H1 (cell line): ENCODE measurements around the gene CAV3. TPM values are rescaled to one million over a fixed set of nuclear protein-coding genes. Genes with fewer than 3 reads are reported as not detected.
A peak's percentile ranks its signal among the peaks of the same experiment; 100 is the strongest.

Source experiments
- CTCF ChIA-PET: fragments of 300-600 bp; sonication (Branson Sonifier 250); formaldehyde crosslinking; loops from one replicate; lab custom pipeline; 2021; ENCODE audit not compliant: partially characterized antibody; lab: Charles Lee
- POLR2A ChIA-PET: fragments of 300-600 bp; sonication (Branson Sonifier 250); formaldehyde crosslinking; loops from one replicate; lab custom pipeline; 2021; ENCODE audit warnings: inconsistent platforms; ENCODE audit not compliant: partially characterized antibody; lab: Charles Lee
- DNase-seq, 2 experiments: peaks; one replicate each; pipeline versions ENCODE4 v3.0.0 to v3.0.0-alpha.2; 2010 to 2022; ENCODE audit warnings: low spot score in 2 of 2, low read depth in 1 of 2, mixed read lengths in 1 of 2
- FAIRE-seq: peaks from 2 replicates; lab custom pipeline; 2011; peaks lifted over from hg19 to GRCh38; lab: Jason Lieb, UNC
- H2AFZ ChIP-seq: 2 replicates; pipeline ENCODE4 v1.8.1; 2012; ENCODE audit warnings: low read length, inconsistent platforms
- H2AK5ac ChIP-seq: 2 replicates; pipeline ENCODE4 v1.6.1; 2013; ENCODE audit warnings: low read depth, low read length
- H2BK120ac ChIP-seq: replicated peaks from 2 replicates; pipeline ENCODE3; 2013; ENCODE audit warnings: low read depth, low read length, inconsistent platforms
- H2BK12ac ChIP-seq: 2 replicates; pipeline ENCODE4 v1.6.1; 2013; ENCODE audit warnings: low read depth, low read length
- H2BK15ac ChIP-seq: 2 replicates; pipeline ENCODE4 v1.6.1; 2013; ENCODE audit warnings: low read length
- H2BK20ac ChIP-seq: 2 replicates; pipeline ENCODE4 v1.6.1; 2013; ENCODE audit warnings: low read length
- H2BK5ac ChIP-seq: 2 replicates; pipeline ENCODE4 v1.6.1; 2013; ENCODE audit warnings: low read depth, low read length
- H3K14ac ChIP-seq: 2 replicates; pipeline ENCODE4 v1.6.1; 2013; ENCODE audit warnings: inconsistent platforms; ENCODE audit not compliant: insufficient read length
- H3K18ac ChIP-seq: 2 replicates; pipeline ENCODE4 v1.6.1; 2013; ENCODE audit warnings: low read length; ENCODE audit errors: extremely low read depth
- H3K23ac ChIP-seq: 2 replicates; pipeline ENCODE4 v1.6.1; 2013; ENCODE audit warnings: inconsistent platforms; ENCODE audit not compliant: insufficient read length
- H3K23me2 ChIP-seq: 2 replicates; pipeline ENCODE4 v1.6.1; 2013; ENCODE audit warnings: low read depth, low read length
- H3K27ac ChIP-seq: 2 replicates; pipeline ENCODE4 v1.6.1; 2011; ENCODE audit warnings: low read depth, low read length, inconsistent platforms
- H3K27me3 ChIP-seq, 4 experiments: replicated peaks in 1 of 4; 1 replicate in 1 of 4; 2 replicates in 3 of 4; pipeline versions ENCODE4 v1.6.1 to v1.8.1; 2011 to 2013; ENCODE audit warnings: low read length in 3 of 4, mild to moderate bottlenecking in 3 of 4, inconsistent platforms in 2 of 4, mixed read lengths in 2 of 4, moderate library complexity in 1 of 4; ENCODE audit not compliant: control insufficient read depth in 3 of 4, insufficient read depth in 3 of 4; ENCODE audit errors: extremely low read depth in 1 of 4
- H3K36me3 ChIP-seq, 4 experiments: 2 replicates each; pipeline versions ENCODE4 v1.6.1 to v1.8.1; 2011 to 2013; ENCODE audit warnings: mild to moderate bottlenecking in 4 of 4, low read length in 3 of 4, moderate library complexity in 2 of 4, control low read depth in 1 of 4, inconsistent platforms in 1 of 4; ENCODE audit not compliant: insufficient read depth in 4 of 4, control insufficient read depth in 2 of 4
- H3K4ac ChIP-seq: replicated peaks from 2 replicates; pipeline ENCODE3; 2013; ENCODE audit warnings: low read length, low read depth, mixed read lengths, inconsistent platforms; ENCODE audit not compliant: insufficient read length
- H3K4me1 ChIP-seq, 4 experiments: replicated peaks in 1 of 4; 1 replicate in 1 of 4; 2 replicates in 3 of 4; pipeline versions ENCODE4 v1.6.1 to v1.8.1; 2011 to 2013; ENCODE audit warnings: low read length in 3 of 4, inconsistent platforms in 2 of 4, mixed read lengths in 1 of 4; ENCODE audit not compliant: insufficient read depth in 4 of 4, control insufficient read depth in 3 of 4
- H3K4me2 ChIP-seq, 2 experiments: 2 replicates each; pipeline versions ENCODE4 v1.6.1 to v1.8.1; 2011 to 2013; ENCODE audit warnings: low read depth in 2 of 2, low read length in 2 of 2, control low read depth in 1 of 2, inconsistent platforms in 1 of 2, mild to moderate bottlenecking in 1 of 2; ENCODE audit not compliant: insufficient read depth in 1 of 2
- H3K4me3 ChIP-seq, 4 experiments: fragments of 200-600, 300-600 bp in 1 of 4; sonication (generic), shearing (Covaris generic), sonication (Bioruptor Twin) in 1 of 4; 2 replicates each; pipeline versions ENCODE4 v1.5.1 to v1.8.1; 2011 to 2016; ENCODE audit warnings: low read length in 4 of 4, low read depth in 3 of 4, control low read depth in 2 of 4, inconsistent platforms in 2 of 4, mild to moderate bottlenecking in 2 of 4, mixed read lengths in 1 of 4, moderate library complexity in 1 of 4; ENCODE audit not compliant: insufficient read depth in 2 of 4; ENCODE audit errors: extremely low read depth in 1 of 4
- H3K56ac ChIP-seq: replicated peaks from 2 replicates; pipeline ENCODE3; 2013; ENCODE audit warnings: low read depth, mild to moderate bottlenecking, mixed read lengths, low read length, inconsistent platforms; ENCODE audit not compliant: insufficient read length
- H3K79me1 ChIP-seq: 2 replicates; pipeline ENCODE4 v1.6.1; 2013; ENCODE audit warnings: low read depth, low read length, control low read depth
- H3K79me2 ChIP-seq, 2 experiments: 2 replicates each; pipeline versions ENCODE4 v1.6.1 to v1.8.1; 2012 to 2013; ENCODE audit warnings: low read length in 2 of 2, mild to moderate bottlenecking in 2 of 2, inconsistent platforms in 1 of 2; ENCODE audit not compliant: insufficient read depth in 2 of 2, control insufficient read depth in 1 of 2
- H3K9ac ChIP-seq, 4 experiments: replicated peaks in 1 of 4; 1 replicate in 1 of 4; 2 replicates in 3 of 4; pipeline versions ENCODE4 v1.6.1 to v1.8.1; 2011 to 2013; ENCODE audit warnings: low read depth in 3 of 4, low read length in 3 of 4, control low read depth in 2 of 4, mild to moderate bottlenecking in 2 of 4, moderate library complexity in 2 of 4, inconsistent platforms in 1 of 4; ENCODE audit errors: extremely low read depth in 1 of 4
- H3K9me3 ChIP-seq, 2 experiments: 2 replicates each; pipeline versions ENCODE4 v1.6.1 to v1.8.1; 2012 to 2013; ENCODE audit warnings: mild to moderate bottlenecking in 2 of 2, moderate library complexity in 2 of 2, control low read depth in 1 of 2, inconsistent platforms in 1 of 2, low read depth in 1 of 2, low read length in 1 of 2, mixed read lengths in 1 of 2; ENCODE audit not compliant: insufficient read depth in 2 of 2
- H4K20me1 ChIP-seq, 2 experiments: replicated peaks in 1 of 2; 2 replicates each; pipeline versions ENCODE3 to v1.8.1; 2011 to 2013; ENCODE audit warnings: inconsistent platforms in 2 of 2, low read length in 2 of 2, mild to moderate bottlenecking in 1 of 2; ENCODE audit not compliant: insufficient read depth in 2 of 2, control insufficient read depth in 1 of 2
- H4K5ac ChIP-seq: 2 replicates; pipeline ENCODE4 v1.6.1; 2013; ENCODE audit warnings: low read length, low read depth, mixed read lengths, inconsistent platforms; ENCODE audit not compliant: insufficient read length
- H4K8ac ChIP-seq: 2 replicates; pipeline ENCODE4 v1.8.0; 2013; ENCODE audit warnings: mild to moderate bottlenecking, moderate library complexity, low read length, inconsistent platforms; ENCODE audit not compliant: insufficient read depth; ENCODE audit errors: extremely low read depth
- H4K91ac ChIP-seq: replicated peaks from 2 replicates; pipeline ENCODE3; 2013; ENCODE audit warnings: low read length, mixed read lengths, inconsistent platforms; ENCODE audit not compliant: insufficient read length
- BCL11A ChIP-seq, 2 experiments: IDR thresholded peaks; one replicate each; pipeline ENCODE4 v1.6.1; 2011; ENCODE audit warnings: low read depth in 2 of 2, low read length in 2 of 2, mild to moderate bottlenecking in 2 of 2
- NANOG ChIP-seq: IDR thresholded peaks from 2 replicates; pipeline ENCODE4 v1.6.1; 2011; ENCODE audit warnings: low read length, low read depth, mild to moderate bottlenecking, inconsistent platforms; ENCODE audit not compliant: insufficient read depth, poor library complexity, severe bottlenecking
- WGBS, 2 experiments: shearing (Covaris generic) in 1 of 2; methylation state at CpG; one replicate each; pipeline versions ENCODE4 v1.1.6 to v1.1.7; 2013 to 2015; ENCODE audit warnings: low lambda C conversion rate in 2 of 2, mixed read lengths in 2 of 2, inconsistent platforms in 1 of 2, low coverage in 1 of 2, missing lambda C conversion rate in 1 of 2; ENCODE audit not compliant: insufficient replicate concordance in 2 of 2, insufficient coverage in 1 of 2, insufficient read length in 1 of 2; ENCODE audit errors: extremely low coverage in 1 of 2, missing lambda C conversion rate in 1 of 2; 5-methylcytosine and 5-hydroxymethylcytosine counted together
- long read RNA-seq, 2 experiments: library from RNA in 1 of 2; library from capped mRNA in 1 of 2; stranded (forward); transcript quantifications; one replicate each; pipeline ENCODE4 v2.0.0, GENCODE V29; 2021; ENCODE audit warnings: inconsistent platforms in 1 of 2
- polyA minus RNA-seq, 3 experiments: library from RNA; depleted of rRNA, polyadenylated mRNA; stranded (reverse); fragments of >200 nt; gene quantifications; 1 replicate in 2 of 3; 2 replicates in 1 of 3; pipeline ENCODE4 v1.2.3, GENCODE V29; 2011
- polyA plus RNA-seq, 7 experiments: library from polyadenylated mRNA; depleted of rRNA in 3 of 7; stranded (reverse) in 5 of 7; unstranded in 2 of 7; fragments of >200 nt in 5 of 7; fragments of 200-250 nt in 2 of 7; gene quantifications; 1 replicate in 5 of 7; 2 replicates in 1 of 7; 4 replicates in 1 of 7; pipeline versions ENCODE4 v1.2.1 to v1.2.3, GENCODE V29; 2011 to 2013; ENCODE audit warnings: missing spikeins in 2 of 7, mixed read lengths in 2 of 7
- total RNA-seq: library from RNA; stranded (reverse); fragmentation: NEBNext Ultra II Directional; extraction: Animal tissue kit (Norgen Biotek cat#: 25700); gene quantifications from 2 replicates; pipeline ENCODE4 v1.2.1, GENCODE V29; 2021
- TF ChIP-seq, protein P1 (sequence below): IDR thresholded peaks from 2 replicates; pipeline ENCODE4 v1.6.1; 2012; ENCODE audit warnings: low read length, inconsistent platforms

The CAV3 gene
- total RNA-seq (not detected in 2 replicates), polyA plus RNA-seq (2011; rRNA removed) (not detected in 2 replicates), polyA minus RNA-seq (2011; rRNA and poly(A)+ RNA removed) (not detected in 2 replicates)
- polyA plus RNA-seq (2011; cell fraction: cytosol; rRNA removed): not detected
- not detected for polyA plus RNA-seq (2011; cell fraction: nucleus; rRNA removed)
- 0.15 TPM in 1 of 4 replicates, not detected in the others for polyA plus RNA-seq (2012, experiment 1 of 2)
- polyA plus RNA-seq (2012, experiment 2 of 2): not detected
- polyA plus RNA-seq (2013, experiment 1 of 2): not detected
- not detected for polyA plus RNA-seq (2013, experiment 2 of 2)
- not detected for polyA minus RNA-seq (2011; cell fraction: cytosol; rRNA and poly(A)+ RNA removed)
- not detected for polyA minus RNA-seq (2011; cell fraction: nucleus; rRNA and poly(A)+ RNA removed)
- long read RNA-seq, experiment 1: 0 reads
- long read RNA-seq, experiment 2: 0 reads

DNA sequence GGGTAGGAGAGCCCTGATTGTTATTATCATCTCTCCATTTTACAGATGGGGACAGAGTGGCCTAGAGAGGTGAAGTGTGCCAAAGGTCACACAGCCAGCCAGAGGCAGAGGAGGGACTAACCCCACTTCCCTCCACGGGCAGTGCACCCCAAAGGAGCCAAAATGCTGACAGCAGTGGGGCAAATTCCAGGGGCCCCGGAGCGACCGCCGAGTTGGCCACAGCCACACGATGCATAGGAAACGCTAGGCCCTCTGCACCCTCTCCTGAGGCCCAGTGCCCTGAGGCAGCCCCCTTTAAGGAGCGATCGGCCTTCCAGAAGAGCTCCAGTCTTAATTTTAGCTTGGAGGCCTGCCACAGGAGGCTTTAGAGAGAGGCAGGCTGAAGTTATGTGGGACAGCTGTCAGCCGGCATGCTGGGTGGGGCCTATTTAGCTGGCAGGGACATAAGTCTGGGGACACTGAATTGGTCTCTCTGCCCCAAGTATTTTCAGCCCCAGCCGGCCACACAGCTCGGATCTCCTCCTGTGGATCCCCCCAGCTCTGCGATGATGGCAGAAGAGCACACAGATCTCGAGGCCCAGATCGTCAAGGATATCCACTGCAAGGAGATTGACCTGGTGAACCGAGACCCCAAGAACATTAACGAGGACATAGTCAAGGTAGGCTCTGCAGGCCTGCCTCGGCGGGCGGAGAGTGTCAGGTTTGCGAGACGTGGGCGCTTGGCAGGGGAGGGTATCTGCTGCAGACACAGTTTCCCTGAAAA, at the start of gene CAV3:
Gene CAV3, plus strand, starts transcription at position 471 of the 763 bp plus-strand sequence. Its CDS starts 75 bp downstream, at position 546.
- no peak within 1 kb of the TSS for H2BK5ac ChIP-seq

More for the DNA sequence above, at the start of gene CAV3:
- H2BK120ac ChIP-seq: no peak within 1 kb of the TSS
- ChIA-PET POLR2A (interaction anchor here (1.2 to 1.3 kb wide), 2 partner anchors 8 to 12 kb away, joined by 3 read pairs; no protein-coding TSS in a partner anchor), CTCF (interaction anchor here (1.1 to 6.5 kb wide), 8 partner anchors 7 to 36 kb away, joined by 3 to 37 read pairs (median 10); partner anchors contain the start of gene OXTR)
- H3K9me3 ChIP-seq: no peaks in the 10 kb centered on the region
- no peak within 1 kb of the TSS for H2BK20ac ChIP-seq
- H3K14ac ChIP-seq: no peak within 1 kb of the TSS
- peaks cover 0 to 2% (median 0%) of the 10 kb centered on the region in 4 experiments; a peak in 3 of 7 replicates for H3K27me3 ChIP-seq
- H3K56ac ChIP-seq: no peak within 1 kb of the TSS
- H3K79me2 ChIP-seq: no peaks in the 10 kb centered on the region
- H2AFZ ChIP-seq: peak within 1 kb of the TSS; percentile 68; the same call in 1 of the 2 replicates
- no peak within 1 kb of the TSS for H3K9ac ChIP-seq
- no peaks in the 10 kb centered on the region for H3K23me2 ChIP-seq
- no peak within 1 kb of the TSS for H3K4me3 ChIP-seq
- no peaks in the 10 kb centered on the region for H3K36me3 ChIP-seq
- H4K5ac ChIP-seq: no peak within 1 kb of the TSS
- H2BK12ac ChIP-seq: peak within 1 kb of the TSS; percentile 0; the same call in 1 of the 2 replicates
- no peaks in the 10 kb centered on the region for H3K79me1 ChIP-seq
- 0 out of 4 replicates have a peak within 1 kb of the TSS, but pooled peaks of 1 of the 2 experiments have one; percentile 29 for H3K4me2 ChIP-seq
- no peak within 1 kb of the TSS for H3K23ac ChIP-seq
- no peak within 1 kb of the TSS; the same call in 1 of the 2 replicates for H4K8ac ChIP-seq
- no peak for DNase-seq
- FAIRE-seq: no peak
- no peaks in the 10 kb centered on the region for H4K20me1 ChIP-seq
- TF ChIP-seq NANOG: no peak
- TF ChIP-seq, protein P1, sequence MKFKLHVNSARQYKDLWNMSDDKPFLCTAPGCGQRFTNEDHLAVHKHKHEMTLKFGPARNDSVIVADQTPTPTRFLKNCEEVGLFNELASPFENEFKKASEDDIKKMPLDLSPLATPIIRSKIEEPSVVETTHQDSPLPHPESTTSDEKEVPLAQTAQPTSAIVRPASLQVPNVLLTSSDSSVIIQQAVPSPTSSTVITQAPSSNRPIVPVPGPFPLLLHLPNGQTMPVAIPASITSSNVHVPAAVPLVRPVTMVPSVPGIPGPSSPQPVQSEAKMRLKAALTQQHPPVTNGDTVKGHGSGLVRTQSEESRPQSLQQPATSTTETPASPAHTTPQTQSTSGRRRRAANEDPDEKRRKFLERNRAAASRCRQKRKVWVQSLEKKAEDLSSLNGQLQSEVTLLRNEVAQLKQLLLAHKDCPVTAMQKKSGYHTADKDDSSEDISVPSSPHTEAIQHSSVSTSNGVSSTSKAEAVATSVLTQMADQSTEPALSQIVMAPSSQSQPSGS: no peak
- no peak for TF ChIP-seq BCL11A (IDR thresholded peaks at IDR 0.05; ENCODE audit: low read depth in 2 of 2, low read length in 2 of 2)
- H3K27ac ChIP-seq: no peak within 1 kb of the TSS
- peaks cover 0 to 7% (median 3%) of the 10 kb centered on the region in 4 experiments; a peak in 4 of 7 replicates for H3K4me1 ChIP-seq
- H2BK15ac ChIP-seq: no peak within 1 kb of the TSS
- WGBS, 2 experiments: 90% methylated on average over 19 of the region's 23 CpGs; no CpG with 5 or more reads in 1 of the 2 experiments
- H2AK5ac ChIP-seq: no peak within 1 kb of the TSS
- no peak within 1 kb of the TSS for H3K4ac ChIP-seq
- no peak within 1 kb of the TSS for H4K91ac ChIP-seq
- H3K18ac ChIP-seq: peak within 1 kb of the TSS; percentile 32; the same call in 1 of the 2 replicates
